Epithelial cell of esophagus (primary cell): ENCODE results near the gene OVOL1.

ENCODE experiments used
- DNase-seq: peaks from one replicate; pipeline ENCODE4 v3.0.0; 2010; ENCODE audit warnings: low read depth
- H3K4me3 ChIP-seq: 2 replicates; pipeline ENCODE4 v1.5.1; 2011; ENCODE audit warnings: mild to moderate bottlenecking, low read length, control low read depth
- CTCF ChIP-seq: IDR thresholded peaks from 2 replicates; pipeline ENCODE4 v1.5.1; 2011; ENCODE audit warnings: low read depth, mild to moderate bottlenecking, low read length, control low read depth, inconsistent platforms; ENCODE audit not compliant: insufficient read depth; ENCODE audit errors: missing control alignments

The OVOL1 gene

GRCh38 chr11:65786786-65787636, at the start of gene OVOL1:
OVOL1 (plus strand) TSS chr11:65787063; CDS start chr11:65787374, 311 bp downstream.
- no peak for TF ChIP-seq CTCF
- DNase-seq, result peak; percentile 86
- peak within 1 kb of the TSS; percentile 57 for H3K4me3 ChIP-seq

- no peak for DNase-seq
- no peak overlapping the region for H3K4me3 ChIP-seq
- no peak for TF ChIP-seq CTCF
Measured at GRCh38 chr11:65739022-65739421, 47.8 kb upstream of the OVOL1 start.

GRCh38 chr11:65741185-65741584, 45.7 kb upstream of the OVOL1 start:
- no peak for DNase-seq
- no peak overlapping the region for H3K4me3 ChIP-seq
- TF ChIP-seq CTCF, result no peak

GRCh38 chr11:65742353-65742752, 44.5 kb upstream of the OVOL1 start:
- no peak for TF ChIP-seq CTCF
- DNase-seq, result no peak
- H3K4me3 ChIP-seq, result no peak overlapping the region

- H3K4me3 ChIP-seq, result no peak overlapping the region
- no peak for DNase-seq
- no peak for TF ChIP-seq CTCF
Measured at GRCh38 chr11:65743681-65744025, 43.2 kb upstream of the OVOL1 start.

- TF ChIP-seq CTCF, result peak; percentile 37
- no peak overlapping the region for H3K4me3 ChIP-seq
- DNase-seq, result peak; percentile 39
Measured at GRCh38 chr11:65744026-65744698, 42.7 kb upstream of the OVOL1 start.

GRCh38 chr11:65744699-65745042, 42.2 kb upstream of the OVOL1 start:
- no peak overlapping the region for H3K4me3 ChIP-seq
- no peak for DNase-seq
- TF ChIP-seq CTCF, result no peak
